Fibroblast of mammary gland (primary cell): ENCODE results near the gene PTPRD.

Experiments used
- DNase-seq: peaks from one replicate; pipeline ENCODE4 v3.0.0-alpha.2; 2010; ENCODE audit warnings: low read depth
- H3K4me3 ChIP-seq: 2 replicates; pipeline ENCODE4 v1.5.1; 2011; ENCODE audit warnings: low read depth, mild to moderate bottlenecking, low read length, moderate library complexity; ENCODE audit not compliant: control insufficient read depth
- TF ChIP-seq, protein P1 (sequence below): conservative IDR thresholded peaks from 2 replicates; pipeline ENCODE4 v1.5.1; 2011; ENCODE audit warnings: low read depth, low read length, inconsistent platforms; ENCODE audit not compliant: control insufficient read depth, insufficient read depth

PTPRD gene

DNA sequence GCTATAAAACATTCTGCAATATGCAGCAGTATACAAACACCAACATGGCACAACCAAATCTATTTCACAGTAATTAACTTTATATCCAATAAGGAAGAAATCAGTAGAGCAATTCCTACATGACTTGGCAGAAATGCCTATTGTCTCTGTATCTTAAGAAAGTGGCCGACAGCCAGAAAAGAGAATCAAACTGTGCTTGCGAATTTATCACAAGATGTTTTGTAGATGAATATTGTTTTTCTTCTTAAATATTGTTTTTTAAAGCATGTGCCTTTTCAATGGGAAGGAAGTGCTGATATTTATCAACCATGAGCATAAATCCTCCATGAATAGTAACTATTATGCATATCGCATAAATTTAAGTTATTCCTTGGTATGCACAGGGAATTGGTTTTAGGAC lies 2311.5 kb downstream of the PTPRD start:
- TF ChIP-seq, protein P1, sequence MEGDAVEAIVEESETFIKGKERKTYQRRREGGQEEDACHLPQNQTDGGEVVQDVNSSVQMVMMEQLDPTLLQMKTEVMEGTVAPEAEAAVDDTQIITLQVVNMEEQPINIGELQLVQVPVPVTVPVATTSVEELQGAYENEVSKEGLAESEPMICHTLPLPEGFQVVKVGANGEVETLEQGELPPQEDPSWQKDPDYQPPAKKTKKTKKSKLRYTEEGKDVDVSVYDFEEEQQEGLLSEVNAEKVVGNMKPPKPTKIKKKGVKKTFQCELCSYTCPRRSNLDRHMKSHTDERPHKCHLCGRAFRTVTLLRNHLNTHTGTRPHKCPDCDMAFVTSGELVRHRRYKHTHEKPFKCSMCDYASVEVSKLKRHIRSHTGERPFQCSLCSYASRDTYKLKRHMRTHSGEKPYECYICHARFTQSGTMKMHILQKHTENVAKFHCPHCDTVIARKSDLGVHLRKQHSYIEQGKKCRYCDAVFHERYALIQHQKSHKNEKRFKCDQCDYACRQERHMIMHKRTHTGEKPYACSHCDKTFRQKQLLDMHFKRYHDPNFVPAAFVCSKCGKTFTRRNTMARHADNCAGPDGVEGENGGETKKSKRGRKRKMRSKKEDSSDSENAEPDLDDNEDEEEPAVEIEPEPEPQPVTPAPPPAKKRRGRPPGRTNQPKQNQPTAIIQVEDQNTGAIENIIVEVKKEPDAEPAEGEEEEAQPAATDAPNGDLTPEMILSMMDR = no peak
- DNase-seq = no peak
- H3K4me3 ChIP-seq = no peak overlapping the region

DNA sequence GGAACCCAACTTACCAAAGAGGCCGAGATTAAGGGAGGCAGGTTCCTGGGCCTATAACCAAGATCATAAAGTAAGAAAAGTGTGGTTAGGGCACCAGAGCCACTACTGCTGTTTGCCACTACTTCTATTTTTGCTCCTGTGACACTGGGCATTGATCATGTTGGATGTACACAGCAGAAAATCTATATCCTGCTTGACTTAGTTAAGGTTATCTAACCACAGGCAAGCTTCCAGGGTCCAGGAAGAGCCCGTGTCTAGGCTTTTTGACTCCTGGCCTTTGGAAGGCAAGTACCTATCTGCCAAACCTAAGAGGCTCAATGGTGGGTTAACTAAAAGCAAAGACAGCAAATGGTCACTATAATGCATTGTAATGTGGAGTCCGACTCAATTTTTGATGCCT lies 2315.8 kb downstream of the PTPRD start:
- DNase-seq = no peak
- TF ChIP-seq, protein P1 = no peak
- H3K4me3 ChIP-seq = no peak overlapping the region

DNA sequence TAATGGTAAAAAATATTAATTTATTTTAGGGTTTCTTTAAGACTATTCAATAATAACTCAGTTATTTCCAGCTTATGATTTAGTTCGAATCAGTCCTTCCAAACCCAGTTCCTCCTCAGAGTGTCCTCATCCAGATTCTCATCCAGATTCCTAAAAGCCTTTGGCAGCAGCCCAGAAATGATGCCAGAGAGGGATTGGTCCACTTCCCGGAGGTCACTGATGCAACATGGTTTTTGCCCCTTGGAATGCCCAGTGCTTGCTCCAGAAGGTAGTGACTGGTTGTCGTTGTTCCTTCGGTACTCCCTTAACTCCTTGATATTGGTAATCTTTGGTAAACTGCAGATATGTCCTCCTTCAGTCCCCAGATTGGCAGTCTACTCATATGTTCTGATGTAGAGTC lies 2320.1 kb downstream of the PTPRD start:
- no peak for DNase-seq
- TF ChIP-seq, protein P1 = no peak
- no peak overlapping the region for H3K4me3 ChIP-seq

DNA sequence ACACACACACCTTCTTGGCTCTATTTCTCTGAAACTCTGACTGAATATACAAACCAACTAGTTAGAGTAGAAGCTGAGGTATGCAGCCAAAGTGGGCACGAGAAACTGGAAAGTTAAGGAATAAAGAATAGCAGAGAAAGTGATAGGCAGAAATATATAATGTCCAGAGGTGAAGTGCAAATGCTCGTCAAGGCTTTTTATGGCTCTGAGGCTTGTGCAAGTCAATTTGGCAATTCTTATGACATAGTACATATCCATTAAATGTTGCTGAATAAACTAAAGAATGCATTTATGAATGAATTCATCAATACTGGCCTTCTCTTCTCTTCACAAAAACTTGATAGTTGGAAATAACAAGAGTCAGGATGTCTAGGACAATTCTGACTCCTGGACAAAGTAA lies 2323.1 kb downstream of the PTPRD start:
- TF ChIP-seq, protein P1 = no peak
- no peak overlapping the region for H3K4me3 ChIP-seq

DNA sequence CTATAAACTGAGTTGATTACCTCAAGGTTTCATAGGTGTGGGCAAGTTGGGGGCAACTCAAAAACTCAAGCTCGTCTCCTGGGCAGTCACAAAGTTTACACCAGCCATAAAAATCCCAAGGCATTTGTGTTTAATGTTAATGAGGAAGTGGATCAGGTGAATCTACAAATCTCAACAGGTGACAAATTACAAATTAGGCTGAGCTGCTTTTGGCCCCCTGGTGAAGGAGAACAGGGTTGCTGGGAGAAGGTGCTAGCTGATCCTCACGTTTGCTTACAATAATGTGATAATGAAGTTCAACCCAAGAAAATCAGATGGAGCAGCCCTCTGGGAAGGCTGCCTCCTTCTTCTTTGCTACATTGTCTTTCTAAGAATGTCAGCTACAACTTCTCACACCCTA lies 2324.8 kb downstream of the PTPRD start:
- TF ChIP-seq, protein P1 = no peak
- DNase-seq = no peak
- no peak overlapping the region for H3K4me3 ChIP-seq

More for the DNA sequence above, 2323.1 kb downstream of the PTPRD start:
- no peak for DNase-seq

DNA sequence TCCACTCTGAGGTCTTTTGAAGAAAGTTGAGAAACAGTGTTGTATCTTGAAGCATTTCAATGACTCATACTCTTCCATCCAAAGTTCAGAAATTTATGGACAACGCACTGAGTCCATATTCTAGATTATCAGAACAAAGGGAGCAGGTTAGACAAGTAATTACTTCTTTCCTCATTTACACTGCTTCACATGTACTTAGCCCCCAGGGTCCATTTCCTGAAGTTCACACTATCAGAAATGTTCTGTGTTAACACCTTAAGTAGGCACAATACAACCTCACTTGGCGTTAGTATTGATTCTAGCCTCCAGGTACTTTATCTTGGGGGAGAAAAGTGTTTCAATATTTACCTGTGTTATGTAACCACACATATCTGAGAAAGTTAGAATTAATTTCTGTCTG lies 2325.3 kb downstream of the PTPRD start:
- DNase-seq = no peak
- H3K4me3 ChIP-seq = no peak overlapping the region
- TF ChIP-seq, protein P1 = no peak

DNA sequence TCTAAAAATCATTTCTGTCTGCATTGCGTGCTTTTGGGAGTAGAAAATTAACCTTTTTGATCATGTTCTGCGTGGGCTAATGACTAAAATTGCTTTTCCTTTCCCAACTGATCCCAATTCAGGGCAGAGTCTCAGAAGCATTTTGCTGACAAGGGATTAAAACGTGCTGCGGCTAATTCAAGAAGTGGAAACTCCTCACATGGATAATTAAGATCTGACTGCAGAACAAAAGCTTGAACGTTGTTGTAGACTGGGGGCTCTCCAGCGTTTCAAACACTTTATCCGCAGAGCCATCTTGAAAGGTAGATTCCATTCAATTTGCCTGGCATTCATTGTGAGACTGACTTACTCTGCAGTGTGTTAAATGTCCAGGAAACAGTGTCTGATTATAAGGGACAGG lies 2327.9 kb downstream of the PTPRD start:
- TF ChIP-seq, protein P1 = no peak
- H3K4me3 ChIP-seq = no peak overlapping the region
- DNase-seq = no peak
